Measurements from ENCODE around the gene UMAD1. TPM values are rescaled to one million over a fixed set of nuclear protein-coding genes. Genes with fewer than 3 reads are reported as not detected.

The UMAD1 gene
- total and polyA plus RNA-seq, 2 of the 13 experiments (the other 11 are each of a cell fraction or from before 2014, with no cell fraction given) = 16.8 to 17.6 TPM

DNA sequence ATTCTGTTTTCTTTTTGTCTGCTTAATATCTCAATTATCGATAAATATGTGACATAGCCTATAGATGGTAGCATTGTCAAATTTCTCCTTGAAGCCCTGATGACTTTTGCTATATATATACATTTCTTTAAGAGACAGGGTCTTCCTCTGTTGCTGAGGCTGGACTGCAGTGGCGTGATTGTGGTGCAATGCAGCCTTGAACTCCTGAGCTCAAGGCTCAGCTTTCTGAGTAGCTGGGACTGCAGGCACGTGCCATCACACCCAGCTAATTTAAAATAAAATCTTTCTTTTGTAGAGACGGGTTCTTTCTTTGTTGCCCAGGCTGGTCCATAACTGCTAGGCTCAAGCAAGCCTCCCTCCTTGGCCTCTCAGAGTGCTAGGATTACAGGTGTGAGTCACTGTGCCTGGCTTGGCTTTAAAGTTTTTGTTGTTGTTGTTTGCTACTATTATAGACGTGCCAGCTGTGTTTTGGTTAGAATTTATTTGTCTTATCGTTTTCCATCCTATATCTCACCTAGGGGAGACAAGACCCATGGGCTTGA lies 7.0 kb downstream of the UMAD1 start (continued):
- TF ChIP-seq, protein P1, sequence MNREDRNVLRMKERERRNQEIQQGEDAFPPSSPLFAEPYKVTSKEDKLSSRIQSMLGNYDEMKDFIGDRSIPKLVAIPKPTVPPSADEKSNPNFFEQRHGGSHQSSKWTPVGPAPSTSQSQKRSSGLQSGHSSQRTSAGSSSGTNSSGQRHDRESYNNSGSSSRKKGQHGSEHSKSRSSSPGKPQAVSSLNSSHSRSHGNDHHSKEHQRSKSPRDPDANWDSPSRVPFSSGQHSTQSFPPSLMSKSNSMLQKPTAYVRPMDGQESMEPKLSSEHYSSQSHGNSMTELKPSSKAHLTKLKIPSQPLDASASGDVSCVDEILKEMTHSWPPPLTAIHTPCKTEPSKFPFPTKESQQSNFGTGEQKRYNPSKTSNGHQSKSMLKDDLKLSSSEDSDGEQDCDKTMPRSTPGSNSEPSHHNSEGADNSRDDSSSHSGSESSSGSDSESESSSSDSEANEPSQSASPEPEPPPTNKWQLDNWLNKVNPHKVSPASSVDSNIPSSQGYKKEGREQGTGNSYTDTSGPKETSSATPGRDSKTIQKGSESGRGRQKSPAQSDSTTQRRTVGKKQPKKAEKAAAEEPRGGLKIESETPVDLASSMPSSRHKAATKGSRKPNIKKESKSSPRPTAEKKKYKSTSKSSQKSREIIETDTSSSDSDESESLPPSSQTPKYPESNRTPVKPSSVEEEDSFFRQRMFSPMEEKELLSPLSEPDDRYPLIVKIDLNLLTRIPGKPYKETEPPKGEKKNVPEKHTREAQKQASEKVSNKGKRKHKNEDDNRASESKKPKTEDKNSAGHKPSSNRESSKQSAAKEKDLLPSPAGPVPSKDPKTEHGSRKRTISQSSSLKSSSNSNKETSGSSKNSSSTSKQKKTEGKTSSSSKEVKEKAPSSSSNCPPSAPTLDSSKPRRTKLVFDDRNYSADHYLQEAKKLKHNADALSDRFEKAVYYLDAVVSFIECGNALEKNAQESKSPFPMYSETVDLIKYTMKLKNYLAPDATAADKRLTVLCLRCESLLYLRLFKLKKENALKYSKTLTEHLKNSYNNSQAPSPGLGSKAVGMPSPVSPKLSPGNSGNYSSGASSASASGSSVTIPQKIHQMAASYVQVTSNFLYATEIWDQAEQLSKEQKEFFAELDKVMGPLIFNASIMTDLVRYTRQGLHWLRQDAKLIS (CRISPR knock-in tag; IDR thresholded peaks at IDR 0.05) = no peak
- TF ChIP-seq MEIS2 (CRISPR knock-in tag; IDR thresholded peaks at IDR 0.05) (no peak), KLF9 (CRISPR knock-in tag; IDR thresholded peaks at IDR 0.05; ENCODE audit: low read depth) (no peak), ZNF75D (CRISPR knock-in tag; IDR thresholded peaks at IDR 0.05; ENCODE audit: borderline replicate concordance) (no peak), KDM2A (CRISPR knock-in tag; IDR thresholded peaks at IDR 0.05; ENCODE audit: borderline replicate concordance, low read depth) (no peak), ZMYM2 (CRISPR knock-in tag; IDR thresholded peaks at IDR 0.05) (no peak), TEAD2 (CRISPR knock-in tag; IDR thresholded peaks at IDR 0.05) (no peak), SETDB1 (CRISPR knock-in tag; IDR thresholded peaks at IDR 0.05; ENCODE audit: borderline replicate concordance) (no peak), HMGA1 (CRISPR knock-in tag; conservative IDR thresholded peaks at IDR 0.05) (no peak), TEAD3 (CRISPR knock-in tag; optimal IDR thresholded peaks at IDR 0.05; ENCODE audit: borderline replicate concordance) (no peak)
- TF ChIP-seq, protein P2, sequence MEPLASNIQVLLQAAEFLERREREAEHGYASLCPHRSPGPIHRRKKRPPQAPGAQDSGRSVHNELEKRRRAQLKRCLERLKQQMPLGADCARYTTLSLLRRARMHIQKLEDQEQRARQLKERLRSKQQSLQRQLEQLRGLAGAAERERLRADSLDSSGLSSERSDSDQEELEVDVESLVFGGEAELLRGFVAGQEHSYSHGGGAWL (CRISPR knock-in tag; IDR thresholded peaks at IDR 0.05) = no peak
- TF ChIP-seq, protein P3, sequence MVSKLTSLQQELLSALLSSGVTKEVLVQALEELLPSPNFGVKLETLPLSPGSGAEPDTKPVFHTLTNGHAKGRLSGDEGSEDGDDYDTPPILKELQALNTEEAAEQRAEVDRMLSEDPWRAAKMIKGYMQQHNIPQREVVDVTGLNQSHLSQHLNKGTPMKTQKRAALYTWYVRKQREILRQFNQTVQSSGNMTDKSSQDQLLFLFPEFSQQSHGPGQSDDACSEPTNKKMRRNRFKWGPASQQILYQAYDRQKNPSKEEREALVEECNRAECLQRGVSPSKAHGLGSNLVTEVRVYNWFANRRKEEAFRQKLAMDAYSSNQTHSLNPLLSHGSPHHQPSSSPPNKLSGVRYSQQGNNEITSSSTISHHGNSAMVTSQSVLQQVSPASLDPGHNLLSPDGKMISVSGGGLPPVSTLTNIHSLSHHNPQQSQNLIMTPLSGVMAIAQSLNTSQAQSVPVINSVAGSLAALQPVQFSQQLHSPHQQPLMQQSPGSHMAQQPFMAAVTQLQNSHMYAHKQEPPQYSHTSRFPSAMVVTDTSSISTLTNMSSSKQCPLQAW (CRISPR knock-in tag; IDR thresholded peaks at IDR 0.05) = no peak
